Right cardiac atrium (tissue), 5 donors: ENCODE results near the gene ERLEC1. TPM values are rescaled to one million over a fixed set of nuclear protein-coding genes. Genes with fewer than 3 reads are reported as not detected.
"Not testable (repeated sequence)": the region's sequence is repeated elsewhere in the genome, so short reads cannot be mapped to it uniquely, and the experiment has no call there.

Experiments
- ATAC-seq, 2 donors: fragments of 200-7000 bp; cut with Tn5 transposase; one replicate each; pipeline versions ENCODE4 v1.8.0 to v1.9.1; 2020; ENCODE audit warnings: moderate library complexity in 2 of 2, mild to moderate bottlenecking in 1 of 2
- DNase-seq, 3 donors: peaks; one replicate each; pipeline ENCODE4 v3.0.0-alpha.2; 2020
- H3K27ac ChIP-seq: one replicate; pipeline ENCODE4 v1.5.1; 2013; ENCODE audit warnings: mild to moderate bottlenecking, low read length, control low read depth, moderate library complexity
- H3K27me3 ChIP-seq: one replicate; pipeline ENCODE4 v1.6.1; 2013; ENCODE audit not compliant: control insufficient read depth, insufficient read depth
- H3K4me1 ChIP-seq: one replicate; pipeline ENCODE4 v1.6.1; 2013; ENCODE audit warnings: low read length; ENCODE audit not compliant: control insufficient read depth, insufficient read depth
- H3K4me3 ChIP-seq: one replicate; pipeline ENCODE4 v1.5.1; 2013; ENCODE audit warnings: low read length, control low read depth
- H3K9me3 ChIP-seq: one replicate; pipeline ENCODE4 v1.6.1; 2013; ENCODE audit warnings: low read length; ENCODE audit not compliant: control insufficient read depth
- WGBS: extraction: QIAGEN DNeasy Blood & Tissue Kit; methylation state at CpG from one replicate; pipeline ENCODE4 v1.1.7; 2013; 5-methylcytosine and 5-hydroxymethylcytosine counted together
- intact Hi-C, 4 donors: fragments of 100-400 bp; cut with DNase I; formaldehyde crosslinking; loops; one replicate each; pipeline versions ENCODE4 v1.11.0 to v1.14.0; 2022 to 2023
- polyA plus RNA-seq: library from polyadenylated mRNA; stranded (reverse); fragments of 200-250 nt; gene quantifications from one replicate; pipeline ENCODE4 v1.2.3, GENCODE V29; 2013
- total RNA-seq, 4 donors: library from RNA; stranded (reverse); fragmentation: NEBNext Ultra II Directional; extraction: Animal tissue kit (Norgen Biotek cat#: 25700); gene quantifications; one replicate each; pipeline ENCODE4 v1.2.1, GENCODE V29; 2021
- donor health status: healthy with polysubstance abuse.
- donor health status: DM: no; HTN: yes; CAD: no.
- donor health status: DM: no; HTN: no; CAD: no.
- donor health status: DM: no; HTN: yes; CAD: no; lungs with severe emphysema.
- donor health status: DM: yes; HTN: yes; CAD: no.

ERLEC1 gene
- total and polyA plus RNA-seq, 5 donors = 29.1 to 45.8 (median 39.8) TPM

GRCh38 chr2:53841651-53842050 lies 54.8 kb downstream of the ERLEC1 start:
- H3K27me3 ChIP-seq, H3K9me3 ChIP-seq, H3K4me1 ChIP-seq, DNase-seq, H3K4me3 ChIP-seq, H3K27ac ChIP-seq, intact Hi-C loops, ATAC-seq: not testable (repeated sequence)
- 98% methylated on average over 7 of the region's 7 CpGs for WGBS

- ATAC-seq = no peak
- intact Hi-C loops = no loop called here
- DNase-seq = no peak
- no peaks in the 10 kb centered on the region for H3K9me3 ChIP-seq
- H3K4me3 ChIP-seq = no peak overlapping the region
- H3K4me1 ChIP-seq = no peaks in the 10 kb centered on the region
- H3K27ac ChIP-seq = no peak overlapping the region
- WGBS = 61% methylated on average over 3 of the region's 3 CpGs
- no peaks in the 10 kb centered on the region for H3K27me3 ChIP-seq
Measured at GRCh38 chr2:53842891-53843290, 56.0 kb downstream of the ERLEC1 start.

GRCh38 chr2:53843595-53843994 lies 56.8 kb downstream of the ERLEC1 start:
- intact Hi-C loops = no loop called here
- H3K27me3 ChIP-seq = no peaks in the 10 kb centered on the region
- no peaks in the 10 kb centered on the region for H3K4me1 ChIP-seq
- DNase-seq (no peak), ATAC-seq (no peak)
- WGBS = 74% methylated on average over 2 of the region's 2 CpGs
- H3K4me3 ChIP-seq = no peak overlapping the region
- no peaks in the 10 kb centered on the region for H3K9me3 ChIP-seq
- no peak overlapping the region for H3K27ac ChIP-seq

GRCh38 chr2:53848062-53848461 lies 61.2 kb downstream of the ERLEC1 start:
- WGBS = 94% methylated on average over 2 of the region's 2 CpGs
- no peak overlapping the region for H3K4me3 ChIP-seq
- no peaks in the 10 kb centered on the region for H3K4me1 ChIP-seq
- no peaks in the 10 kb centered on the region for H3K9me3 ChIP-seq
- DNase-seq (no peak), ATAC-seq (no peak)
- H3K27ac ChIP-seq = no peak overlapping the region
- intact Hi-C loops = no loop called here
- no peaks in the 10 kb centered on the region for H3K27me3 ChIP-seq

- H3K4me1 ChIP-seq, H3K27me3 ChIP-seq, H3K4me3 ChIP-seq, H3K9me3 ChIP-seq, DNase-seq, intact Hi-C loops, H3K27ac ChIP-seq, ATAC-seq: not testable (repeated sequence)
- WGBS = 96% methylated on average over 9 of the region's 9 CpGs
Measured at GRCh38 chr2:53851052-53851757, 64.4 kb downstream of the ERLEC1 start.

DNA sequence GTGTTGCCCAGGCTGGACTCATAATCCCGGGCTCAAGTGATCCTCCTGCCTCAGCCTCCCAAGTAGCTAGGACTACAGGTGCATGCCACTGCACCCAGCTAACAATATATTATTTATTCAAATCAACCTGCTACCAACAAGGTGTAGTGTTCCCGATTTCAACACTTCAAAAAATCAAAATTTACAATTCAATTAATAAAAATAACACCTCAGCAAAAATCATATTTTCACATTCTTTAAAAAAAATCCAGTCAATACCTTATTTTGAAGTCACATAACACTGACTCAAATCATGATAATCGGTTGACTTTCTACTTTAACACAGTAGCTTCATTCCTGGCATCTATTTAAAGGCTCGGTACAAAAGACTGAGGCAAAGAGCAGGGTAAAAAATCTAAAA lies 65.7 kb downstream of the ERLEC1 start:
- DNase-seq = no peak
- 95% methylated on average over 4 of the region's 4 CpGs for WGBS
- Histone ChIP-seq H3K4me3 (no peak overlapping the region), H3K27me3 (no peaks in the 10 kb centered on the region), H3K27ac (no peak overlapping the region), H3K9me3 (no peaks in the 10 kb centered on the region), H3K4me1 (no peaks in the 10 kb centered on the region)
- intact Hi-C loops = no loop called here
- no peak for ATAC-seq

GRCh38 chr2:53854678-53855077 lies 67.8 kb downstream of the ERLEC1 start:
- Histone ChIP-seq H3K4me1 (no peaks in the 10 kb centered on the region), H3K27ac (no peak overlapping the region), H3K9me3 (no peaks in the 10 kb centered on the region), H3K4me3 (no peak overlapping the region), H3K27me3 (no peaks in the 10 kb centered on the region)
- no peak for ATAC-seq
- 97% methylated on average over 2 of the region's 2 CpGs for WGBS
- no peak for DNase-seq
- intact Hi-C loops = no loop called here

DNA sequence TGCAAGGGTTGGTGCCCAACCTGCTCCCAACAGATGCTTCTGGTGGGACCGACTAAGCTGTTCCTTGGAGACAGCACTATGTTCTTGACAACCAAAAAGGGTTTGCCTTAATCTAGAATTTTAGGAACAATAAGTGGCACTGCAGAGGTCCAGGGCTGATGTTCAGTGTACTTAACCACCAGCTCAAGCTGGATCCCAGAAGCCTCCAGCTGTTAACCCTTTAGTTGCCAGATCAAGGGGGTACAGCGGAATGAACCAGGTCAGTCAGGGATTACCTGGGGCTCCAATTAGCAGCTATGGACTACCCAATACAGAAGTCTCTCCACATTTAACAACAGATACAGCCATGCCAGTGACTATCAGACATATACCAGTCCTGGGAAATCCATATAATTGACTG lies 69.4 kb downstream of the ERLEC1 start:
- Histone ChIP-seq H3K4me3 (no peak overlapping the region), H3K4me1 (no peaks in the 10 kb centered on the region), H3K9me3 (no peaks in the 10 kb centered on the region), H3K27ac (no peak overlapping the region), H3K27me3 (no peaks in the 10 kb centered on the region)
- DNase-seq (no peak), ATAC-seq (no peak)
- intact Hi-C loops = no loop called here
- 91% methylated on average over 2 of the region's 2 CpGs for WGBS

DNA sequence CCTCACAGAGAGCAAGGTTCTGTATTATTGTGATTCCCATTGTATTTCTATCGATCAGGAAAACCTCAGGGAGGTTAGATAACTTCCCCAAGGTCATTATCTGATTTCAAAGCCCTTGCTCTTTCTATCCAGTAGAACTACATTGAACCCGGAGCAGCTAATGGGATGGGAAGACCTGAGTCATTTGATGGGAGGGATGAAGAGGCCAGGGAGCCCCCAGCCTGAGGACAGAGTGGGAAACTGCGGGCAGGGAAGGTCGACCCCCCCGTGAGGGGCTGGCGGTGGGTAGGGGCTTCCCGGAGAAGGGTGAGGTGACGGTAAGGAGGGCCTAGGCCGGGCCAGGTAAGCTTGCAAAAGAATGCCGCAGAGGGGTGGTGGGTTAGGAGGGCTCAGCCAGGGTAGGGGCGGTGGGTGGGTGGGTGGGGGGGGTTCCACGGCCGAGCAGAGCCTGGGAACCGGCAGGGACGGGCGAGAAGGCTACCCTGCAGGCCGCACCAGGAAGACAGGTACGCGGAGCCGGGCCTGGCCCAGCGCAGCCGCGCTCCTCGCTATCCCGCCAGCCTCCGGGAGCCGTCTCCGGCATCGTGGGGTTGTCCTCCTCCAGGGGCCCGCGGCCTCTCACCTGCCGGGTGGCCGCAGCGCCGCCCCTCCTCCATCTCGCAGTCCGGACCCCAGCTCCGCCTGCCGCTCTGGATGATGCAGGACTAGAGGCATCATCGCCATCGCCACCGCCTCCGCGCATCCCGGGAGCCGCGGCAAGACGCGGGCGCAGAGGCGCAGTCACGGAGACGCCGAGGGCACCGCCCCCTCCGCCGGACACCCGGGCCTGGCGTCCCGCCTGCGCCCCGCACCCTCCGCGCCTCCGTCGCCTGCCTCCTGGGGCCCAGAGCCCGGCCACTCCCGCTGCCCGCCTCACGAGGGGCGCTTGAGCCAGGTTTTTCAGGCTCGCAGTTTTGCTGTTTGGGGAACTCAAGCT lies 72.7 kb downstream of the ERLEC1 start, which contains the start of gene GPR75:
Gene GPR75, minus strand, starts transcription at position 762 of the 976 bp plus-strand sequence. CDS start 5,211 bp downstream, outside the sequence.
- Histone ChIP-seq H3K4me3 (peak within 1 kb of the TSS; percentile 31), H3K27me3 (no peaks in the 10 kb centered on the region), H3K27ac (no peak within 1 kb of the TSS), H3K4me1 (no peaks in the 10 kb centered on the region), H3K9me3 (no peaks in the 10 kb centered on the region)
- WGBS = 38% methylated on average over 72 of the region's 72 CpGs
- peak; percentile 83 to 85 for ATAC-seq
- intact Hi-C loops = no loop called here
- peak; percentile 47 to 80 (median 74) for DNase-seq

GRCh38 chr2:53861824-53862223 lies 75.0 kb downstream of the ERLEC1 start:
- H3K27ac ChIP-seq = no peak overlapping the region
- no peaks in the 10 kb centered on the region for H3K9me3 ChIP-seq
- H3K4me3 ChIP-seq = no peak overlapping the region
- peaks cover 2% of the 10 kb centered on the region for H3K4me1 ChIP-seq
- DNase-seq (no peak), ATAC-seq (no peak)
- intact Hi-C loops = no loop called here
- no peaks in the 10 kb centered on the region for H3K27me3 ChIP-seq
- 94% methylated on average over 5 of the region's 5 CpGs for WGBS

DNA sequence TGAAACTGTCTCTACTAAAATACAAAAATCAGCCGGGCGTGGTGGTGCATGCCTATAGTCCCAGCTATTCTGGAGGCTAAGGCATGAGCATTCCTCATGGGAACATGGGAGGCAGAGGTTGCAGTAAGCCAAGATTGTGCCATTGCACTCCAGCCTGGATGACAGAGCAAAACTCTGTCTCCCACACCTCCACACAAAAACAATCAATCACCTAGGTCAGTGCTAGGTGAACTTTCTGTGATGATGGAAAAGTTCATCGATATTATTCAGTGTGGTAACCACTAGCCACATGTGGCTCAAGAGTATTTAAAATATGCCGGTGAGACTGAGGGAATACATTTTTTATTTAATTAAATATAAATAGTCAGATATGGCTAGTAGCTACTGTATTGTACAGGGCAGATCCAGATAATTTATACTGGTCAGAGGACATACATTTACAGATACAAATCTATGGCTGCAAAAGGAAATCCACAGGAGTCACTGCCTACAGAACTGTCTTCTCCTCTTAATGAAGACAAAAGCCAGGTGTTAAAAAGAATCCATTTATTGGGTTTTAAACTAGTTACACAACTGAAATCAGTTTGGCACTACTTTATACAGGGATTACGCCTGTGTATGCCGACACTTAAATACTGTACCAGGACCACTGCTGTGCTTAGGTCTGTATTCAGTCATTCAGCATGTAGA lies 76.8 kb downstream of the ERLEC1 start:
- no peak for DNase-seq
- H3K27me3 ChIP-seq = no peaks in the 10 kb centered on the region
- ATAC-seq = no peak
- no peaks in the 10 kb centered on the region for H3K9me3 ChIP-seq
- no peak overlapping the region for H3K4me3 ChIP-seq
- 96% methylated on average over 6 of the region's 6 CpGs for WGBS
- intact Hi-C loops = no loop called here
- H3K27ac ChIP-seq = no peak overlapping the region
- peaks cover 3% of the 10 kb centered on the region for H3K4me1 ChIP-seq
